Esophagus (tissue), 2 donors: ENCODE measurements around the gene ZNF358. TPM values are rescaled to one million over a fixed set of nuclear protein-coding genes. Genes with fewer than 3 reads are reported as not detected.

Source experiments
- H3K27ac ChIP-seq, 2 donors: one replicate each; pipeline ENCODE4 v1.5.1; 2013; ENCODE audit warnings: low read depth in 2 of 2, mild to moderate bottlenecking in 2 of 2, inconsistent platforms in 1 of 2, low read length in 1 of 2, moderate library complexity in 1 of 2
- H3K27me3 ChIP-seq, 2 donors: one replicate each; pipeline ENCODE4 v1.6.1; 2013; ENCODE audit warnings: low read length in 2 of 2, control low read depth in 1 of 2, mild to moderate bottlenecking in 1 of 2; ENCODE audit not compliant: insufficient read depth in 2 of 2, control insufficient read depth in 1 of 2
- H3K36me3 ChIP-seq, 2 donors: one replicate each; pipeline ENCODE4 v1.6.1; 2013; ENCODE audit warnings: low read length in 1 of 2; ENCODE audit not compliant: control insufficient read depth in 2 of 2, insufficient read depth in 2 of 2
- H3K4me1 ChIP-seq, 2 donors: one replicate each; pipeline ENCODE4 v1.6.1; 2013; ENCODE audit warnings: low read length in 1 of 2; ENCODE audit not compliant: control insufficient read depth in 2 of 2, insufficient read depth in 2 of 2
- H3K4me3 ChIP-seq, 2 donors: one replicate each; pipeline ENCODE4 v1.5.1; 2013; ENCODE audit warnings: low read length in 2 of 2, mild to moderate bottlenecking in 2 of 2, low read depth in 1 of 2, moderate library complexity in 1 of 2
- H3K9me3 ChIP-seq, 2 donors: one replicate each; pipeline ENCODE4 v1.6.1; 2013; ENCODE audit warnings: mild to moderate bottlenecking in 2 of 2, low read depth in 1 of 2, low read length in 1 of 2, moderate library complexity in 1 of 2; ENCODE audit not compliant: control insufficient read depth in 2 of 2, insufficient read depth in 1 of 2
- WGBS, 2 donors: extraction: QIAGEN DNeasy Blood & Tissue Kit; methylation state at CpG; one replicate each; pipeline ENCODE4 v1.1.7; 2013; 5-methylcytosine and 5-hydroxymethylcytosine counted together
- polyA plus RNA-seq, 2 donors: library from polyadenylated mRNA; stranded (reverse); fragments of 200-250 nt; gene quantifications; one replicate each; pipeline ENCODE4 v1.2.3, GENCODE V29; 2013
- donor health status: healthy with polysubstance abuse.
- donor health status: Bipolar disorder and iron deficiency.

The ZNF358 gene
- polyA plus RNA-seq, 2 donors: 19.6 to 25.6 TPM

DNA sequence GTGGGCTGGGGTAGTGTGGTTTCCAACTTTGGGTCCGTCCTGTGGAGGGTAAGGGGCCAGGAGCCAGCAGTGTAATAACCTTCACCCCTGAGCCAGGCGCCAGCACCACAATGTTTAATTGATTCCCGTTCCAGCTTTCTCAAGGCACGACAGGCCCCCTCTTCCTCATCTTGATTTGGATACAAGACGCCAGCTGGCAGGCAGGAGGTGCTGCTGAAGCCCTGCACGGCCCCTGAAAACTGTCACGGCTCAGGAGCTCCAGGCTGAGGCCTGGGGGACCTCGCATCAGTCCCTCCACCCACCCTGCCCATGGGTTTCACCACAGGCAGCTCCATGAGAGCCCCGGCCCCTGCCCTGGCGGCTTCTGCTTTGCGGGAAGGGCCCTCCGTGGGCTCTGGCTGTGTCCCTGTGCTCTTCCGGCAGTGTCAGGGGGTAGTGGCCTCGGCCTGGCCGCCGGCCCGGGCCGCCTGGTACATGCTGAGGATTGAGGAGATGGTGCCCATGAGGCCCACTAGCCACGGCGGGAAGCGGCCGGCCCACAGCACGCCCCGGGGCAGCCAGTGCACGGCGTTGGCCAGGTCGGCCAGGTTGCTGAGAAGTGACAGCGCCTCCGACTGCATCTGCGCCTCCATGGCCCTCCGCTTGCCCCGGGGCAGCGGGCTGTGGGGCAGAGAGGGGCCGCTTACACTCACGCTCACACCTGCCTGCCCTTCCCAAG is 39.0 kb upstream of the ZNF358 start:
- Histone ChIP-seq H3K9me3 (no peaks in the 10 kb centered on the region), H3K36me3 (peaks cover 0 to 2% of the 10 kb centered on the region in 2 donors), H3K27me3 (no peaks in the 10 kb centered on the region), H3K27ac (no peak overlapping the region), H3K4me1 (no peaks in the 10 kb centered on the region), H3K4me3 (no peak overlapping the region)
- WGBS, 2 donors: 81 to 84% methylated on average over 35 of the region's 35 CpGs

DNA sequence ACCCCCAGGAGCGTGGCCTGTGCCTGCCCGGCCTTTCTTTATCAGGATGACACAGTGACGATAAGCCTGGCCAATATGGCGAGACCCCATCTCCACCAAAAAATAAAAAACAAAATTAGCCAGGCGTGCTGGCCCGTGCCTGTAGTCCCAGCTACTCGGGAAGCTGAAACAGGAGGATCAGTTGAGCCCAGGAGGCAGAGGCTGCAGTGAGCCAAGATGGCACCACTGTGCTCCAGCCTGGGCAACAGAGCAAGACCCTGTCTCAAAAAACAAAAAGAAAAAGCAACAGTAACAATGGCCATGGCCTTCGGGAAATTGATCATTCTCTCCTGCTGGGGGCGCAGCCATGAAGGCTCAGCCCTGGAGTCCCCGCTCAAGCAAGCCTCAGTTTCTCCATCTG is 38.1 kb upstream of the ZNF358 start:
- no peaks in the 10 kb centered on the region for H3K36me3 ChIP-seq
- no peak overlapping the region for H3K4me3 ChIP-seq
- no peaks in the 10 kb centered on the region for H3K9me3 ChIP-seq
- 90% methylated on average over 10 of the region's 10 CpGs for WGBS, 2 donors
- H3K27me3 ChIP-seq: no peaks in the 10 kb centered on the region
- H3K27ac ChIP-seq: no peak overlapping the region
- peaks cover 0 to 3% of the 10 kb centered on the region in 2 donors for H3K4me1 ChIP-seq

DNA sequence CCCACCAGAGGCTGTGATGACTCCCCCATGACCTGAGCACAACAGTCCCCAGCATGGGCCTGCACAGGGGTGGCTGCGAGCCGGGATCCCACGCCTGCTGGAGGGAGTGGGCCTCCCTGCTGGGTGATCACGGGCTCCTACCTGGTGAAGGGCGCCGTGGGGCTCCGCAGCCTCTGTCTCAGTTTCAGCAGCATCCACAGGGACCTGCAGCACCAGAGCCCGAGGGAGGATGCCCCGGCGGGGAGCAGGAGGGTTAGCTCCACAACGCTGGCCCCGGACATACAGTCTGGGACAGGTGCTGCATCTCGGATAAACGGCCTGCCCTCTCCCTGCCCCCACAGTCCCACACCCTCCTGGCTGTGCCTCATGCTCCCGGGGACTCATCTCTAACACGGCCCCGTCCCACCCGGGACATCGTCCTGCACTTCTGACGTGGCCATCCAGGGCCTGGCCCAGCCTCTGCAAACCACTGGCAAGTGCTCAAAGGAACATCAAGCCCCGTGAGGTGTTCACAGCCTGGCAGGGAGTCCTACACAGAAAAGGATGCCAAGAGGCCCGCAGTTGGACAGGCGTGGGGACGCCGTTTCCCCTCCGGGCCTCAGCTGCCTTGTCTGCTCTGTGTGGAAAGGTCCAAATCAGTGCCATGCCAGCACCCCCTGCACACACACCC is 37.6 kb upstream of the ZNF358 start:
- Histone ChIP-seq H3K4me3 (no peak overlapping the region), H3K27me3 (no peaks in the 10 kb centered on the region), H3K36me3 (no peaks in the 10 kb centered on the region), H3K27ac (no peak overlapping the region), H3K4me1 (peaks cover 0 to 3% of the 10 kb centered on the region in 2 donors), H3K9me3 (no peaks in the 10 kb centered on the region)
- WGBS, 2 donors: 57 to 63% methylated on average over 26 of the region's 26 CpGs

DNA sequence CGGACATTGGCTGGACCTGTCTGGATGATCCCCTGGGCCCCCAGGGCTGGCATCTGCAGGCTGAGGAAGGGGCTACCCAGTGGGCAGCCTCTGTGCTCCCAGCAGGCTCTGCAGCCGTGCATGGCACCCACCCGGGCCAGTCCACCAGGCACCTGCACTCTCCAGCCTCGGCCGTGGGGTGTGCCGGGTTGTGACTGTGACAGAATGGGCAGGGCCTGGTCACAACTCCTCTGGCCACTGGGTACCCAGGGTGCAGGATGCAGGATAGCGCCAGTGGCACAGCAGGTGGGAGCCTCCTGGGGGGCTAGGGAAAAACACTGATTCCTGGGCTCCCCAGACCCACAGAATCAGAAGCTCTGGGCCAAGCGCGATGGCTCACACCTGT is 37.1 kb upstream of the ZNF358 start:
- no peak overlapping the region for H3K4me3 ChIP-seq
- H3K9me3 ChIP-seq: no peaks in the 10 kb centered on the region
- peaks cover 0 to 3% of the 10 kb centered on the region in 2 donors for H3K4me1 ChIP-seq
- no peaks in the 10 kb centered on the region for H3K27me3 ChIP-seq
- no peak overlapping the region for H3K27ac ChIP-seq
- no peaks in the 10 kb centered on the region for H3K36me3 ChIP-seq
- 81 to 88% methylated on average over 9 of the region's 9 CpGs for WGBS, 2 donors

DNA sequence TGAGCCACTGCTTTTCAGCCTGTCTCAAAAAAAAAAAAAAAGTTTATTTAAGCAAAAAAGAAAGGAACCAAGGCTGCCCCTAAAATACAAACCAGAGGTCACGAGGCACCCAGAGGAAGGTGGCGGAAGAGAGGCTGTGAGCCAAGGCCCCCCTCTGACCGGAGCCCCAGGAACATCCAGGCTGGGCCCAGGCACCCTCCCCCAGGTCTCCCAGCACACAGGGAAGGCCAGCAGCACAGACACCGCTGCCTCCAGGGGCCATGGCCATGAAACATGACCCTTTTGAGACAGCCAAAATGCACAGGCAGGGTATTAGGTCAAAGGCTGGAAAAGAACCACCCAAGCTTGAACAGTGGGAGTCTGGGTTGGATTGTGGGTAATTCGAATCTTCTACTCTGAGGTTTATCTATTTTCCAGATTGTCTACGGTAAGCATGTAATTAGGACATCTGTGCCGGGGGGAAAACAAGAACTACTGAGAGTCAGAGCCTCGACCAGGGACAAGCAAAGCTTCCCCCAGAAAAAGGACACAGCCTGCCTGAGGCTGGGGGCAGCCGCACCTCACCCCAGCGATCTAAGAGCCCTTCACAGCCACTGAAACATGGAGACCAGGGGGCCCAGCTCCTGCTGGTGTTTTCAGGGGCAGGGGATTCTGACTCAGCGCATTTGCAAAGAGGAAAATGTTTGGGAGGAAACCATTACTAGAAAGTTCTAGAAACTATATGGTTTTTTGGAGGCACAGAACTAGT is 35.5 kb upstream of the ZNF358 start:
- Histone ChIP-seq H3K27me3 (no peaks in the 10 kb centered on the region), H3K36me3 (no peaks in the 10 kb centered on the region), H3K9me3 (no peaks in the 10 kb centered on the region), H3K4me3 (no peak overlapping the region), H3K4me1 (peaks cover 0 to 3% of the 10 kb centered on the region in 2 donors), H3K27ac (no peak overlapping the region)
- 79 to 82% methylated on average over 11 of the region's 11 CpGs for WGBS, 2 donors

DNA sequence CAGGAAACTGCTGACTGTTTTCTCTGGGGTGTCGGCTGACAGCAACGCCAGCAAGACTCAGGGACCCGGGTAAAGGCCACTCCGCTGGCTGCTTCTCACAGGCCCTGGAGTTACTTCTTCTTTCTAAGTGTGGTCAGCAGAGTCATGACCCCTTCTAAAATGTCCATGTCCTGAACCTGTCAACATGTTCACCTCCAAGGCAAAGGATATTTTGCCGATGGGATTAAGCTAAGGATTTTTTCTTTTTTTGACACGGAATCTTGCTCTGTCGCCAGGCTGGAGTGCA is 35.0 kb upstream of the ZNF358 start:
- Histone ChIP-seq H3K4me3 (no peak overlapping the region), H3K4me1 (peaks cover 0 to 3% of the 10 kb centered on the region in 2 donors), H3K9me3 (no peaks in the 10 kb centered on the region), H3K36me3 (no peaks in the 10 kb centered on the region), H3K27me3 (no peaks in the 10 kb centered on the region), H3K27ac (no peak overlapping the region)
- WGBS, 2 donors: 87 to 88% methylated on average over 7 of the region's 7 CpGs

DNA sequence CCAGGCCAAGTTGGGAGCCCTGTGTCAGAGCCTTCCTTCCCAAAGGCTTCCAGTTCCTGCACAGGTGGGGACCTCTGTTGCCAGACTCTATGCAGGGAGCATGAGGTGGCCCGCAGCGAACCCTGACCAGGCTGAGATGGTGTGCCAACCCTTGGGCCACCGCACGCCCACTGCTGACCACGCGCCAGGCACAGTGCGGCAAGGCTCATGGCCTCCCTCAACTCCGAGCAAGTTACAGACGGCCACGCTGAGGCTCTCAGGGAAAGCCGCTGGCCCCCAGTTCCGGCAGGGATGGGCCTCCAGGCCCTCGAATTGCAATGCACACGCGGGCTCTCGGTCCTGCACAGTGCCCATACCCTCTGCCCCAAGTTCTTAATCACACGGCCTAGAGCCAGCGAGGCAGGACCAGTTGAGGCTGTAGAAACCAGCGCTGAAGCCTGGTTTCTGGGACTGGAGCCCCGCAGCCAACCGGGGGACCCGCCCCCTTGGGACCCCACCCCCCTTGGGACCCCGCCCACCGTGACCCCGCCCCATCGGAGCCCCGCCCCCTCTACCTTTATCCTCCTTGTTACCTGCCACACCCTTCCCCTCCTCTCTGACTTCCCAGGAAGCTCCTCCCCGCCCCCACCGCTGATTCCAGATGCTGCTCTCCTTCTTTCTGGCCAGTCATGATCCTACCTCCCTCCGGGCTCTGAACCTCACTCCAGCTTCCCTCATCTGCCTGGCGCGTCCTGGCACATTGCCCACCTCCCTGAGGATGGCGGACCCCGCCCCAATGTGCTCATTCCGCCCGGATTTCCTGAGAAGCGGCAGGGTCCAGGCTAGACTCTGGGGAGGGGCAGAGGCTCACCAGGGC is 33.1 kb upstream of the ZNF358 start:
- Histone ChIP-seq H3K36me3 (no peaks in the 10 kb centered on the region), H3K9me3 (no peaks in the 10 kb centered on the region), H3K4me3 (no peak overlapping the region), H3K27me3 (no peaks in the 10 kb centered on the region), H3K27ac (no peak overlapping the region), H3K4me1 (peaks cover 0 to 3% of the 10 kb centered on the region in 2 donors)
- WGBS, 2 donors: 45 to 48% methylated on average over 31 to 36 of the region's 37 CpGs

DNA sequence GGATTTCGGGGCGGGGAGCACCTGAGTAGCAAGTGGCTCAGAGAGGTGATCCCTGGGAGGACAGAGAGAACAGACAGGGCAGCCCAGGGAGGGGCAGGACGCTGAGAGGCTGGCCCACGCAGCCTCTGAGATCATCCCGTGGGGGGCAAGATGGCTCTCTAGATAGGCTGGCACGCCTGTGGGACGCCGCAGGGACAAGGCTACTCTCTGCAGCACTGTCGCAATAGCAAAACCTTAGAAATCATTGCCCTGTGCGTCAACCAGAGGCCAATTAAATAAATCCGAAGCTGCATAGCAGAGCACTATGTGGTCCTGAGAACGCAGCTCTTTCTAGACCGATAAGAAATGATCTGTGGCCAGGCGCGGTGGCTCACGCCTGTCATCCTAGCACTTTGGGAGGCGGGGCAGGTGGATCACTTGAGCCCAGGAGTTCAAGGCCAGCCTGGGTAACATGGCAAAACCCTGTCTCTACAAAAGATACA is 32.1 kb upstream of the ZNF358 start:
- no peaks in the 10 kb centered on the region for H3K36me3 ChIP-seq
- no peaks in the 10 kb centered on the region for H3K9me3 ChIP-seq
- 75 to 87% methylated on average over 17 of the region's 17 CpGs for WGBS, 2 donors
- peaks cover 0 to 3% of the 10 kb centered on the region in 2 donors for H3K4me1 ChIP-seq
- H3K27me3 ChIP-seq: no peaks in the 10 kb centered on the region
- H3K27ac ChIP-seq: no peak overlapping the region
- H3K4me3 ChIP-seq: no peak overlapping the region

DNA sequence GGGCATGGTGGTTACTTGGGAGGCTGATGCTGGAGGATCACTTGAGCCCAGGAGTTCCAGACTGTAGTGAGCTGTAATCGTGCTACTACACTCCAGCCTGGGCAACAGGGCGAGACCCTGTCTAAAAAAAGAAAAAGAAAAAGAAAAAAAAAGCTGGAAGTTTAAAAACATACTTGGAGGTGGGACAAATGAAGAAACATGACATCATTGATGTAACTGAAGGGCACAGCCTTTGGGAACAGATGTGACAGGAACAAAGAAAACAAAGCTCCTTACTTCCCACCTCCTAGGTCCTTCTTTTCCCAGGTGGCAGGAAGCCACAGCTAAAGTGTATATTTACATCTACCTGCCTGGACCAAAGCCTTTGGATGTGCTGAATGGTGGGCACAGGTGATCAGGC is 29.0 kb upstream of the ZNF358 start:
- WGBS, 2 donors: 74 to 84% methylated on average over 2 of the region's 2 CpGs
- no peaks in the 10 kb centered on the region for H3K27me3 ChIP-seq

More for the DNA sequence above, 29.0 kb upstream of the ZNF358 start:
- H3K27ac ChIP-seq: no peak overlapping the region
- no peak overlapping the region for H3K4me3 ChIP-seq
- no peaks in the 10 kb centered on the region for H3K9me3 ChIP-seq
- H3K36me3 ChIP-seq: no peaks in the 10 kb centered on the region
- peaks cover 0 to 3% of the 10 kb centered on the region in 2 donors for H3K4me1 ChIP-seq
